OCI-LY7 (cell line): ENCODE measurements around the gene UPK3A. TPM values are rescaled to one million over a fixed set of nuclear protein-coding genes. Genes with fewer than 3 reads are reported as not detected.

Experiments used
- BruUV-seq: library from RNA; stranded (reverse); fragments of 400-500 nt; replicated peaks from 2 replicates; lab custom pipeline; 2021; lab: Mats Ljungman, UMichigan
- CTCF ChIA-PET: fragments of 300-600 bp; sonication (Branson Sonifier 250); formaldehyde crosslinking; loops from one replicate; lab custom pipeline; 2022; ENCODE audit warnings: antibody characterized with exemption; ENCODE audit not compliant: unreplicated experiment; lab: Charles Lee
- POLR2A ChIA-PET: fragments of 300-600 bp; sonication (Branson Sonifier 250); formaldehyde crosslinking; loops from one replicate; lab custom pipeline; 2022; ENCODE audit warnings: antibody characterized with exemption; lab: Charles Lee
- DNase-seq: peaks from one replicate; pipeline ENCODE4 v3.0.0-alpha.2; 2015; ENCODE audit warnings: low spot score
- H2AFZ ChIP-seq: fragments of 200-600 bp; sonication (generic), shearing (Covaris generic); 2 replicates; pipeline ENCODE4 v1.6.1; 2014; ENCODE audit warnings: mild to moderate bottlenecking, antibody characterized with exemption, low read length, moderate library complexity
- H3K27ac ChIP-seq: fragments of 200-600 bp; sonication (generic); 2 replicates; pipeline ENCODE4 v1.5.1; 2014; ENCODE audit warnings: mixed run types, low read depth, mild to moderate bottlenecking, moderate library complexity, low read length, inconsistent platforms; ENCODE audit not compliant: poor library complexity, severe bottlenecking
- H3K36me3 ChIP-seq: fragments of 200-600 bp; sonication (generic); 2 replicates; pipeline ENCODE4 v1.6.1; 2014; ENCODE audit warnings: mild to moderate bottlenecking, antibody characterized with exemption, low read length, moderate library complexity, mixed read lengths; ENCODE audit not compliant: insufficient read depth
- H3K4me1 ChIP-seq: fragments of 200-600 bp; sonication (generic); 2 replicates; pipeline ENCODE4 v1.5.1; 2014; ENCODE audit warnings: mild to moderate bottlenecking, low read length; ENCODE audit not compliant: insufficient read depth, poor library complexity, severe bottlenecking
- H3K4me2 ChIP-seq: fragments of 200-600 bp; sonication (generic); 2 replicates; pipeline ENCODE4 v1.6.1; 2014; ENCODE audit warnings: mild to moderate bottlenecking, low read length
- H3K4me3 ChIP-seq: fragments of 200-600 bp; sonication (generic); 2 replicates; pipeline ENCODE4 v1.5.1; 2014; ENCODE audit warnings: mild to moderate bottlenecking, low read depth, low read length; ENCODE audit not compliant: poor library complexity, severe bottlenecking
- H3K79me2 ChIP-seq: fragments of 200-600 bp; sonication (generic); 2 replicates; pipeline ENCODE4 v1.6.1; 2016; ENCODE audit warnings: low read depth, mild to moderate bottlenecking, low read length, moderate library complexity, mixed read lengths; ENCODE audit not compliant: insufficient read depth
- H3K9me2 ChIP-seq: fragments of 200-600 bp; sonication (generic); 2 replicates; pipeline ENCODE4 v1.6.1; 2016; ENCODE audit warnings: mild to moderate bottlenecking, low read length, mixed read lengths; ENCODE audit not compliant: insufficient read depth
- H3K9me3 ChIP-seq: fragments of 200-600 bp; sonication (generic); 2 replicates; pipeline ENCODE4 v1.6.1; 2014; ENCODE audit warnings: mild to moderate bottlenecking, mixed run types, low read length, mixed read lengths
- H4K20me1 ChIP-seq: fragments of 200-600 bp; sonication (generic); 2 replicates; pipeline ENCODE4 v1.6.1; 2014; ENCODE audit warnings: mild to moderate bottlenecking, antibody characterized with exemption, low read length, moderate library complexity, mixed read lengths; ENCODE audit not compliant: insufficient read depth
- CTCF ChIP-seq: fragments of 200-600 bp; sonication (generic); conservative IDR thresholded peaks from 2 replicates; pipeline ENCODE4 v1.5.1; 2014; ENCODE audit warnings: mild to moderate bottlenecking, antibody characterized with exemption, low read length, moderate library complexity, mixed read lengths
- EZH2phosphoT487 ChIP-seq: fragments of 200-600 bp; sonication (generic); IDR thresholded peaks from 2 replicates; pipeline ENCODE4 v1.6.1; 2018; ENCODE audit warnings: low read depth, borderline replicate concordance, mild to moderate bottlenecking, mixed run types, antibody characterized with exemption, low read length, moderate library complexity, mixed read lengths
- intact Hi-C: fragments of 100-400 bp; cut with micrococcal nuclease; formaldehyde crosslinking; loops from one replicate; pipeline ENCODE4 v1.10.0; 2022; ENCODE audit not compliant: unreplicated experiment
- total RNA-seq, 2 experiments: library from RNA; depleted of rRNA in 1 of 2; stranded (reverse); fragments of >200 nt in 1 of 2; shearing (Covaris generic) in 1 of 2; gene quantifications; 2 replicates each; pipeline ENCODE4 v1.2.3, GENCODE V29; 2014 to 2022

UPK3A gene
- total RNA-seq, 2 experiments from 2014 or later, result not detected

- Histone ChIP-seq H3K9me3 (no peaks in the 10 kb centered on the region), H4K20me1 (no peaks in the 10 kb centered on the region), H3K9me2 (no peaks in the 10 kb centered on the region), H3K4me3 (no peak overlapping the region), H3K27ac (no peak overlapping the region), H3K79me2 (no peaks in the 10 kb centered on the region), H3K36me3 (peaks cover 31% of the 10 kb centered on the region), H3K4me1 (no peaks in the 10 kb centered on the region), H3K4me2 (no peak overlapping the region), H2AFZ (no peak overlapping the region)
- intact Hi-C loops, result no loop called here
- BruUV-seq, result no TSS peak
- TF ChIP-seq EZH2phosphoT487 (no peak), CTCF (no peak)
- DNase-seq, result no peak
- POLR2A ChIA-PET, result no interaction called here
- CTCF ChIA-PET, result no interaction called here
Measured at GRCh38 chr22:45343143-45343542, 58.4 kb downstream of the UPK3A start.

- CTCF ChIA-PET, result no interaction called here
- no peak for DNase-seq
- Histone ChIP-seq H2AFZ (no peak overlapping the region), H3K4me3 (no peak overlapping the region), H3K4me1 (no peaks in the 10 kb centered on the region), H3K27ac (no peak overlapping the region), H3K36me3 (peaks cover 31% of the 10 kb centered on the region), H4K20me1 (no peaks in the 10 kb centered on the region), H3K79me2 (no peaks in the 10 kb centered on the region), H3K9me3 (no peaks in the 10 kb centered on the region), H3K4me2 (no peak overlapping the region), H3K9me2 (no peaks in the 10 kb centered on the region)
- no peak for TF ChIP-seq EZH2phosphoT487
- no peak for TF ChIP-seq CTCF
- intact Hi-C loops, result no loop called here
- POLR2A ChIA-PET, result no interaction called here
- no TSS peak for BruUV-seq
Measured at GRCh38 chr22:45344334-45344733, 59.6 kb downstream of the UPK3A start.

Other genes starting within 250 kb of the UPK3A start
- 100 and 107 TPM in 2 replicates for gene NUP50, start 121.0 kb upstream of the UPK3A start, total RNA-seq (2014; rRNA removed; shearing (Covaris generic))
- 132 and 134 TPM in 2 replicates for gene NUP50, start 121.0 kb upstream of the UPK3A start, total RNA-seq (2022)
- gene KIAA0930, start 44.1 kb upstream of the UPK3A start, total RNA-seq (2014; rRNA removed; shearing (Covaris generic)), result 55.1 and 80.7 TPM in 2 replicates
- gene KIAA0930, start 44.1 kb upstream of the UPK3A start, total RNA-seq (2022), result 85.3 and 93.9 TPM in 2 replicates
- 15.9 and 27.6 TPM in 2 replicates for gene FAM118A, start 25.0 kb downstream of the UPK3A start, total RNA-seq (2014; rRNA removed; shearing (Covaris generic))
- gene FAM118A, start 25.0 kb downstream of the UPK3A start, total RNA-seq (2022), result 33.9 and 41.5 TPM in 2 replicates
- not detected in 2 replicates for gene SMC1B, start 128.7 kb downstream of the UPK3A start, total RNA-seq (2014; rRNA removed; shearing (Covaris generic))
- gene SMC1B, start 128.7 kb downstream of the UPK3A start, total RNA-seq (2022), result 0.08 TPM in 1 of 2 replicates, not detected in the other
- not detected in 2 replicates for gene RIBC2, start 128.7 kb downstream of the UPK3A start, total RNA-seq (2014; rRNA removed; shearing (Covaris generic))
- 0.78 and 1.8 TPM in 2 replicates for gene RIBC2, start 128.7 kb downstream of the UPK3A start, total RNA-seq (2022)
- gene FBLN1, start 217.9 kb downstream of the UPK3A start, total RNA-seq (2014; rRNA removed; shearing (Covaris generic)), result not detected in 2 replicates
- gene FBLN1, start 217.9 kb downstream of the UPK3A start, total RNA-seq (2022), result not detected in 2 replicates